ENCODE measurements around the gene MAP4K1.
"Not testable (repeated sequence)": the region's sequence is repeated elsewhere in the genome, so short reads cannot be mapped to it uniquely, and the experiment has no call there.

Gene MAP4K1

GRCh38 chr19:38635483-38636399 is 18.0 kb upstream of the MAP4K1 start:
- peaks cover 3% of the 10 kb centered on the region for H3K4me1 ChIP-seq (ENCODE audit: insufficient read depth, low read length)
- no peak overlapping the region for H3K4me3 ChIP-seq (ENCODE audit: low read length)
- H3K27me3 ChIP-seq (ENCODE audit: insufficient read depth, low read length) = no peaks in the 10 kb centered on the region
- H3K36me3 ChIP-seq (ENCODE audit: insufficient read depth, low read length) = peaks cover 49% of the 10 kb centered on the region
- H3K9me3 ChIP-seq (ENCODE audit: insufficient read depth, low read depth, low read length) = no peaks in the 10 kb centered on the region
- WGBS = 88% methylated on average over 16 of the region's 17 CpGs
- H3K27ac ChIP-seq (ENCODE audit: low read depth, low read length) = peak overlapping the region; percentile 52
- no peak overlapping the region for H3K9ac ChIP-seq (ENCODE audit: low read depth, low read length)

DNA sequence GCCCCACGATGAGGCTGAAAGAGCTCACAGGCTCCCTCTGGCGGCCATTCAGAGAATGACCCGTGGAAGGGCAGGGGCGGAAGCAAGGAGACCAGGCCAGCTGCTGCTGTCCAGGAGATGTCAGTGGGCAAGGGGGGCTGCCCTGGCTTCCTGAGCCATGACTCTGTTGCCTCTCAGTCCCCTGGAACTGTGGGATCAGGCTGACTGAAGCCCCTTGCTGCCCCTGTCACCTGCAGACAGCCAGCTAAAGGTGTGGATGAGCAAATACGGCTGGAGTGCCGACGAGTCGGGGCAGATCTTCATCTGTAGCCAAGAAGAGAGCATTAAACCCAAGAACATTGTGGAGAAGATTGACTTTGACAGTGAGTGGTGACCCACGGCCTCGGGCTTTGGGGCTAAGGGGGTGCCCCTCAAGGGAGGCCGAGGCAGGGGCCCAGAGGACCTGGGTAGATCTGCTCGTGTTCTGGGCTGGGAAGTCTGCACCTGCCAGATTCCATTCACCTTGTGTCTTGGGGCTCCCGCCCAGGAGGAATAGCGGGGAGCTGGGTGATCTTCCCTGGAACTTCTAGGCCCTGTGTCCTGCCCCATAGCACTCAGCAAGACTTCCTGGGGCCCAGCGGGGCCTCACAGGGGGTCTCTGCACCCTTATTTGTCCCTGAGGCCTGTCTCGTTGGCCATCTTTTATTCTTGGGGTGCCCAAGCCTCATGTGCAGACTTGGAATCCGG is 17.2 kb upstream of the MAP4K1 start:
- Histone ChIP-seq H3K27ac (ENCODE audit: low read depth, low read length) (no peak overlapping the region), H3K36me3 (ENCODE audit: insufficient read depth, low read length) (peaks cover 55% of the 10 kb centered on the region), H3K27me3 (ENCODE audit: insufficient read depth, low read length) (no peaks in the 10 kb centered on the region), H3K9me3 (ENCODE audit: insufficient read depth, low read depth, low read length) (no peaks in the 10 kb centered on the region), H3K4me1 (ENCODE audit: insufficient read depth, low read length) (peaks cover 3% of the 10 kb centered on the region), H3K9ac (ENCODE audit: low read depth, low read length) (no peak overlapping the region), H3K4me3 (ENCODE audit: low read length) (no peak overlapping the region)
- WGBS = 76% methylated on average over 17 of the region's 17 CpGs

DNA sequence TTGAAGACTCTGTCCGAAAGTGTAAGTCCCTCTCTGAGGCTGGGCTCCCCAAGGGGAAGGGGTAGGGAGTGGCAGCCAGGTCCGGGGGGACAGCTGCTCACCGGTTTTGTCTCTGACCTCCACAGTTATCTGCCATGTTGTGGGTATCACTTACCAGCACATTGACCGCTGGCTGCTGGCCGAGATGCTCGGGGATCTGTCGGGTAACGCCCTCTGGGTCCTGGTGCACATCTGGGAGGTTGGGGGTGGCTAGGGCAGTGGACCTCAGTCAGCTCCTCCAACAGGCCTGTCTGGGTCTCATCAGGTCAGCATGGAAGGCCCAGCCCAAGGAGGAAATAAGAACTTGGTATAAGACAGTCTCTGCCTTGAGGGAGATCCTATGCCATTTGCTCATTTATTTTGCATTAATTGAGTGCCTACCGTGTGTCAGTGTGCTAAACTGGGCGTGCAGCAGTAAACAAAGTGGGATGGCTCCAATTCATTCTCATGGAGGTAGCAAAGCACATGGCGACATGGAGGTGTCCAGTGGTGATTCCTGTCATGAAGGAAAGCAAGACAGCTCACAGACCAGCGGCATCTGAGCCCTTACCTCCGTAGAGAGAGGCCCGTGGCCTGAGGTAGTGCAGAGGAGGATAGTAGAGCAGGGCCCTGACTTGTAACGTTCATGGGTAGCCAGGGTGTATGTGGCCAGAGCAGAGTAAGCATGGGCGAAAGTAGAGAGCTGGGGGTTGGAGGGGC is 14.9 kb upstream of the MAP4K1 start:
- peaks cover 3% of the 10 kb centered on the region for H3K4me1 ChIP-seq (ENCODE audit: insufficient read depth, low read length)
- peaks cover 78% of the 10 kb centered on the region for H3K36me3 ChIP-seq (ENCODE audit: insufficient read depth, low read length)
- no peaks in the 10 kb centered on the region for H3K9me3 ChIP-seq (ENCODE audit: insufficient read depth, low read depth, low read length)
- no peak overlapping the region for H3K27ac ChIP-seq (ENCODE audit: low read depth, low read length)
- no peaks in the 10 kb centered on the region for H3K27me3 ChIP-seq (ENCODE audit: insufficient read depth, low read length)
- 94% methylated on average over 16 of the region's 16 CpGs for WGBS
- no peak overlapping the region for H3K9ac ChIP-seq (ENCODE audit: low read depth, low read length)
- no peak overlapping the region for H3K4me3 ChIP-seq (ENCODE audit: low read length)

DNA sequence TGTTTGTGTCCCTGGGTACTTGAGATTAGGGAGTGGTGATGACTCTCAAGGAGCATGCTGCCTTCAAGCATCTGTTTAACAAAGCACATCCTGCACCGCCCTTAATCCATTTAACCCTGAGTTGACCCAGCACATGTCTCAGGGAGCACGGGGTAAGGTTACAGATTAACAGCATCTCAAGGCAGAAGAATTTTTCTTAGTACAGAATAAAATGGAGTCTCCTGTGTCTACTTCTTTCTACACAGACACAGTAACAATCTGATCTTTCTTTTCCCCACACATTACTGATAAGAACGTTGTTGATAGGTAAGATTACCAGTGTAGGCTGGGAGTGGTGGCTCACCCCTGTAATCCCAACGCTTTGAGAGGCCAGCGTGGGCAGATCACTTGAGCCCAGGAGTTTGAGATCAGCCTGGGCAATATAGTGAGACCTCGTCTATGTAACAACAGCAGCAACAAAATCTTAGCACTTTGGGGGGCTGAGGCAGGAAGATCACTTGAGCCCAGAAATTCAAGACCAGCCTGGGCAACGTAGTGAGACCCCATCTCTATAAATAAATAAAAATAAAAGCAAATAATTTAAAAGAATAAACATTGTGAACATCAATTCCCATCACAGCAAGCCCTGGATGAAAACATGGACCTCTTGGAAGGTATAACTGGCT is 14.2 kb upstream of the MAP4K1 start:
- not testable (repeated sequence) for H3K9me3 ChIP-seq (ENCODE audit: insufficient read depth, low read depth, low read length); H3K27me3 ChIP-seq (ENCODE audit: insufficient read depth, low read length); H3K9ac ChIP-seq (ENCODE audit: low read depth, low read length); H3K4me1 ChIP-seq (ENCODE audit: insufficient read depth, low read length); H3K27ac ChIP-seq (ENCODE audit: low read depth, low read length); H3K4me3 ChIP-seq (ENCODE audit: low read length)
- peaks cover 83% of the 10 kb centered on the region for H3K36me3 ChIP-seq (ENCODE audit: insufficient read depth, low read length)
- 63% methylated on average over 6 of the region's 7 CpGs for WGBS

DNA sequence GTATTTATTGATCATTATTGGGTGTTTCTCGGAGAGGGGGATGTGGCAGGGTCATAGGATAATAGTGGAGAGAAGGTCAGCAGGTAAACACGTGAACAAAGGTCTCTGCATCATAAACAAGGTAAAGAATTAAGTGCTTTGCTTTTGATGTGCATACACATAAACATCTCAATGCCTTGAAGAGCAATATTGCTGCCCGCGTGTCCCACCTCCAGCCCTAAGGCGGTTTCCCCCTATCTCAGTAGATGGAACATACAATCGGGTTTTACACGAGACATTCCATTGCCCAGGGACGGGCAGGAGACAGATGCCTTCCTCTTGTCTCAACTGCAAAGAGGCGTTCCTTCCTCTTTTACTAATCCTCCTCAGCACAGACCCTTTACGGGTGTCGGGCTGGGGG is 13.5 kb upstream of the MAP4K1 start:
- H3K27ac ChIP-seq (ENCODE audit: low read depth, low read length) = peak overlapping the region; percentile 35; the same call in 1 of the 2 replicates
- not testable (repeated sequence) for H3K4me3 ChIP-seq (ENCODE audit: low read length); H3K9ac ChIP-seq (ENCODE audit: low read depth, low read length); H3K27me3 ChIP-seq (ENCODE audit: insufficient read depth, low read length); H3K9me3 ChIP-seq (ENCODE audit: insufficient read depth, low read depth, low read length); H3K4me1 ChIP-seq (ENCODE audit: insufficient read depth, low read length)
- 47% methylated on average over 9 of the region's 11 CpGs for WGBS
- peaks cover 85% of the 10 kb centered on the region for H3K36me3 ChIP-seq (ENCODE audit: insufficient read depth, low read length)

DNA sequence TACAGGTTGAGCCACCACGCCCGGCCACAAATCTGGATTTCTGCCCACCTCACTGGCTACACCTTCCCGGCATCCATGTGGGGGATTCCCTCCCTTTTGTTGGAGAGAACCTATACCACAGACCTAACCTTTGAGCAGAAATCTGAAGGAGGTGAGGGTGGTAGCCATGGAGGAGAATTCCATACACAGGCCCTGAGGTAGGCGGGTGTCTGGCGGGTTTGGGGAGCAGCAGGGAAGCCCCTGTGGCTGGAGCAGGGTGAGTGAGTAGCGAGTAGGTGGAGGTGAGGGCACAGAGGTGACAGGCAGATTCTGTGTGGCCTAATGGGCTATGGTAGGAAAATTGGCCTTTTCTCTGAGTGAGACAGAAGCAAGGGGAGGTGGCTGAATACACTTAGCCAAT is 11.8 kb upstream of the MAP4K1 start:
- no peaks in the 10 kb centered on the region for H3K27me3 ChIP-seq (ENCODE audit: insufficient read depth, low read length)
- 91% methylated on average over 6 of the region's 6 CpGs for WGBS
- no peak overlapping the region for H3K9ac ChIP-seq (ENCODE audit: low read depth, low read length)
- no peak overlapping the region for H3K4me3 ChIP-seq (ENCODE audit: low read length)
- H3K9me3 ChIP-seq (ENCODE audit: insufficient read depth, low read depth, low read length) = no peaks in the 10 kb centered on the region
- no peak overlapping the region for H3K27ac ChIP-seq (ENCODE audit: low read depth, low read length)
- H3K4me1 ChIP-seq (ENCODE audit: insufficient read depth, low read length) = peaks cover 3% of the 10 kb centered on the region; the same call in 1 of the 2 replicates
- H3K36me3 ChIP-seq (ENCODE audit: insufficient read depth, low read length) = peaks cover 85% of the 10 kb centered on the region

GRCh38 chr19:38626401-38626800 is 8.6 kb upstream of the MAP4K1 start:
- Histone ChIP-seq H3K27ac (ENCODE audit: low read depth, low read length) (no peak overlapping the region), H3K4me3 (ENCODE audit: low read length) (no peak overlapping the region), H3K9ac (ENCODE audit: low read depth, low read length) (no peak overlapping the region), H3K36me3 (ENCODE audit: insufficient read depth, low read length) (peaks cover 94% of the 10 kb centered on the region), H3K27me3 (ENCODE audit: insufficient read depth, low read length) (no peaks in the 10 kb centered on the region), H3K4me1 (ENCODE audit: insufficient read depth, low read length) (peaks cover 3% of the 10 kb centered on the region; the same call in 1 of the 2 replicates), H3K9me3 (ENCODE audit: insufficient read depth, low read depth, low read length) (no peaks in the 10 kb centered on the region)
- WGBS = 96% methylated on average over 4 of the region's 4 CpGs

- Histone ChIP-seq H3K27ac (ENCODE audit: low read depth, low read length) (no peak overlapping the region), H3K27me3 (ENCODE audit: insufficient read depth, low read length) (no peaks in the 10 kb centered on the region), H3K4me3 (ENCODE audit: low read length) (no peak overlapping the region), H3K36me3 (ENCODE audit: insufficient read depth, low read length) (peaks cover 96% of the 10 kb centered on the region), H3K9me3 (ENCODE audit: insufficient read depth, low read depth, low read length) (no peaks in the 10 kb centered on the region), H3K4me1 (ENCODE audit: insufficient read depth, low read length) (peaks cover 2% of the 10 kb centered on the region; the same call in 1 of the 2 replicates), H3K9ac (ENCODE audit: low read depth, low read length) (no peak overlapping the region)
- WGBS = 95% methylated on average over 3 of the region's 3 CpGs
Observed at GRCh38 chr19:38624822-38625221, 7.1 kb upstream of the MAP4K1 start.

DNA sequence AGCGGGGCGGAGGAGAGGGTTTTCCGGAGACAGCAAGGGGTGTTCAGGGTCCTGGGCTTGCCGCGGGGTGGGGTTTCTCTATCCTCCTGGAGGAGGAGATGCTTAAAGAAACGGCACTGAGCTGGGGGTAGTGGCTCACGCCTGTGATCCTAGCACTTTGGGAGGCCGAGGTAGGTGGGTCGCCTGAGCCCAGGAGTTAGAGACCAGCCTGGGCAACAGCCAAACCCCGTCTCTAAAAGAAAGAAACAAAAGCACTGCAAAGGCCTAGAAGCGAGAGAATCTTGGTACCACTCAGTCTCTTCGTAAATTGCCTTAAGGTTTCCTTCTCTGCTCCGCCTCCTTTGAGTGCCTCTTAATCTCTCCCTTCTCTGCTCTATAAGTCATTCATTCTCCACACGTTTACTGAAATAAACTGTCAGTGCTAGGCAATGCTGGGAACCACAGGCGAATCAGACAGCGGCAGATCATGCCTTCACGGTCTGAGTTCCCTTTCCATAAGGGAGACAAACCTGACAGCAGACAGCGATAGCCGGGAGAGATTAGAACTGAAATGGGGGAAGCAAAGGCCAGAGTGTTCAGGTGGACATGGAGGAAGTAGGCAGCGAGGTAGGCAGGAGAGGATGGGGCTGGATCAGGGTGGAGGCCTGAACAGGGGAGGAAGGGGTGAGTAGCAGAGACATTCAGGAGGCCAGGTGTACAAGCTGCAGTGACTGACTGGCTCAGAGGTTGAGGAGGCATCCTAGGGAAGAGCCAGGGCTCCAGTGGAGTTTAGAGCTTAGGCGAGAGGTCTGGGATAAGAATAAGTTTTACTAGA is 1.8 kb upstream of the MAP4K1 start:
- H3K4me3 ChIP-seq (ENCODE audit: low read length) = peak overlapping the region; percentile 75
- H3K27me3 ChIP-seq (ENCODE audit: insufficient read depth, low read length) = no peaks in the 10 kb centered on the region
- WGBS = 17% methylated on average over 21 of the region's 21 CpGs
- peak overlapping the region; percentile 74 for H3K9ac ChIP-seq (ENCODE audit: low read depth, low read length)
- H3K9me3 ChIP-seq (ENCODE audit: insufficient read depth, low read depth, low read length) = no peaks in the 10 kb centered on the region
- H3K4me1 ChIP-seq (ENCODE audit: insufficient read depth, low read length) = peaks cover 10% of the 10 kb centered on the region
- H3K27ac ChIP-seq (ENCODE audit: low read depth, low read length) = peak overlapping the region; percentile 40
- peaks cover 44% of the 10 kb centered on the region for H3K36me3 ChIP-seq (ENCODE audit: insufficient read depth, low read length)

All from HUES64 (cell line).